SU-DHL-6 (cell line): ENCODE results near the gene ETS1.

ENCODE experiments used
- H2AFZ ChIP-seq: fragments of 200-600 bp; sonication (generic); 2 replicates; pipeline ENCODE4 v1.6.1; 2014; ENCODE audit warnings: low read depth, mild to moderate bottlenecking, moderate library complexity, mixed read lengths, antibody characterized with exemption, low read length; ENCODE audit not compliant: severe bottlenecking
- H3F3A ChIP-seq: fragments of 200-600 bp; shearing (Covaris generic); 2 replicates; pipeline ENCODE4 v1.6.0; 2016; ENCODE audit warnings: antibody characterized with exemption, mild to moderate bottlenecking; ENCODE audit not compliant: insufficient read depth
- H3K27ac ChIP-seq: fragments of 200-600 bp; sonication (generic); 2 replicates; pipeline ENCODE4 v1.5.1; 2016; ENCODE audit warnings: low read depth, mild to moderate bottlenecking, low read length, moderate library complexity, mixed read lengths
- H3K27me3 ChIP-seq: fragments of 200-600 bp; sonication (generic), shearing (Covaris generic); 2 replicates; pipeline ENCODE4 v1.6.0; 2014; ENCODE audit warnings: mild to moderate bottlenecking, low read length
- H3K36me3 ChIP-seq: fragments of 200-600 bp; sonication (generic); 2 replicates; pipeline ENCODE4 v1.6.1; 2014; ENCODE audit warnings: mild to moderate bottlenecking, low read length, mixed read lengths
- H3K4me2 ChIP-seq: fragments of 300-600, 200-600 bp; shearing (Covaris generic), sonication (generic); 2 replicates; pipeline ENCODE4 v1.6.0; 2014; ENCODE audit warnings: low read length, low read depth, mild to moderate bottlenecking; ENCODE audit not compliant: poor library complexity, severe bottlenecking
- H3K4me3 ChIP-seq: fragments of 200-600 bp; sonication (generic); 2 replicates; pipeline ENCODE4 v1.5.1; 2014; ENCODE audit warnings: antibody characterized with exemption, low read length, mild to moderate bottlenecking, mixed read lengths; ENCODE audit not compliant: insufficient read depth, poor library complexity, severe bottlenecking
- H3K79me2 ChIP-seq: fragments of 200-600 bp; sonication (generic); 2 replicates; pipeline ENCODE4 v1.6.1; 2014; ENCODE audit warnings: mild to moderate bottlenecking, low read length, moderate library complexity; ENCODE audit not compliant: insufficient read depth
- H3K9ac ChIP-seq: fragments of 200-600 bp; sonication (generic); 2 replicates; pipeline ENCODE4 v1.7.0; 2014; ENCODE audit warnings: mild to moderate bottlenecking, low read length
- H3K9me2 ChIP-seq: fragments of 200-600 bp; sonication (generic); replicated peaks from 2 replicates; pipeline ENCODE4 v1.6.1; 2014; ENCODE audit warnings: low read length; ENCODE audit not compliant: insufficient read depth
- H3K9me3 ChIP-seq: fragments of 200-600 bp; sonication (generic); 2 replicates; pipeline ENCODE4 v1.6.1; 2014; ENCODE audit warnings: low read length, mixed read lengths; ENCODE audit not compliant: insufficient read depth
- H4K20me1 ChIP-seq: fragments of 200-600 bp; sonication (generic); 2 replicates; pipeline ENCODE4 v1.6.1; 2014; ENCODE audit warnings: low read depth, mild to moderate bottlenecking, antibody characterized with exemption, low read length, moderate library complexity, mixed read lengths
- CTCF ChIP-seq: fragments of 200-600 bp; sonication (generic); IDR thresholded peaks from one replicate; pipeline ENCODE4 v1.5.1; 2017; ENCODE audit warnings: antibody characterized with exemption, mild to moderate bottlenecking, low read length, moderate library complexity; ENCODE audit not compliant: insufficient read depth, poor library complexity, severe bottlenecking
- EZH2phosphoT487 ChIP-seq: fragments of 200-600 bp; sonication (generic), shearing (Covaris generic); conservative IDR thresholded peaks from 2 replicates; pipeline ENCODE4 v1.6.1; 2018; ENCODE audit warnings: mild to moderate bottlenecking, antibody characterized with exemption, low read length, moderate library complexity, mixed read lengths

The ETS1 gene

GRCh38 chr11:128599729-128600128, 12.4 kb upstream of the ETS1 start:
- Histone ChIP-seq H3K9me3 (no peaks in the 10 kb centered on the region), H4K20me1 (no peaks in the 10 kb centered on the region)

GRCh38 chr11:128598506-128599150, 11.3 kb upstream of the ETS1 start:
- Histone ChIP-seq H3K9me3 (no peaks in the 10 kb centered on the region), H3K4me3 (no peak overlapping the region), H3K4me2 (no peak overlapping the region), H3F3A (peaks cover under 1% of the 10 kb centered on the region; the same call in 1 of the 2 replicates), H2AFZ (no peak overlapping the region), H3K9ac (no peak overlapping the region), H4K20me1 (no peaks in the 10 kb centered on the region), H3K27me3 (no peaks in the 10 kb centered on the region), H3K79me2 (no peaks in the 10 kb centered on the region), H3K36me3 (no peaks in the 10 kb centered on the region), H3K27ac (no peak overlapping the region), H3K9me2 (no peaks in the 10 kb centered on the region)
- TF ChIP-seq EZH2phosphoT487 (no peak), CTCF (no peak)

More at GRCh38 chr11:128599729-128600128, 12.4 kb upstream of the ETS1 start:
- Histone ChIP-seq H3K9ac (no peak overlapping the region), H3K4me3 (no peak overlapping the region), H3K36me3 (no peaks in the 10 kb centered on the region), H3K79me2 (no peaks in the 10 kb centered on the region), H3K27me3 (no peaks in the 10 kb centered on the region), H3K27ac (no peak overlapping the region), H3K4me2 (no peak overlapping the region), H2AFZ (no peak overlapping the region), H3F3A (peaks cover 4% of the 10 kb centered on the region; the same call in 1 of the 2 replicates), H3K9me2 (no peaks in the 10 kb centered on the region)
- TF ChIP-seq CTCF: no peak
- no peak for TF ChIP-seq EZH2phosphoT487

- H3K9ac ChIP-seq: no peak overlapping the region
- no peaks in the 10 kb centered on the region for H4K20me1 ChIP-seq
- no peaks in the 10 kb centered on the region for H3K36me3 ChIP-seq
- H3K27ac ChIP-seq: no peak overlapping the region
- H3F3A ChIP-seq: no peaks in the 10 kb centered on the region; the same call in 1 of the 2 replicates
- H3K79me2 ChIP-seq: no peaks in the 10 kb centered on the region
- no peak overlapping the region for H2AFZ ChIP-seq
- H3K9me2 ChIP-seq: no peaks in the 10 kb centered on the region
- H3K27me3 ChIP-seq: no peaks in the 10 kb centered on the region
- H3K4me3 ChIP-seq: no peak overlapping the region
- no peak overlapping the region for H3K4me2 ChIP-seq
- no peaks in the 10 kb centered on the region for H3K9me3 ChIP-seq
- TF ChIP-seq EZH2phosphoT487 (no peak), CTCF (no peak)
Observed at GRCh38 chr11:128598096-128598495, 10.7 kb upstream of the ETS1 start.
